Cerebellar cortex (tissue), 1 donor: ENCODE data around the gene SDR42E2.
"Not testable (repeated sequence)": the region's sequence is repeated elsewhere in the genome, so short reads cannot be mapped to it uniquely, and the experiment has no call there.

Experiments used
- DNase-seq: peaks from one replicate; pipeline ENCODE4 v3.0.0-alpha.2; 2015; ENCODE audit warnings: low spot score

SDR42E2 gene

DNA sequence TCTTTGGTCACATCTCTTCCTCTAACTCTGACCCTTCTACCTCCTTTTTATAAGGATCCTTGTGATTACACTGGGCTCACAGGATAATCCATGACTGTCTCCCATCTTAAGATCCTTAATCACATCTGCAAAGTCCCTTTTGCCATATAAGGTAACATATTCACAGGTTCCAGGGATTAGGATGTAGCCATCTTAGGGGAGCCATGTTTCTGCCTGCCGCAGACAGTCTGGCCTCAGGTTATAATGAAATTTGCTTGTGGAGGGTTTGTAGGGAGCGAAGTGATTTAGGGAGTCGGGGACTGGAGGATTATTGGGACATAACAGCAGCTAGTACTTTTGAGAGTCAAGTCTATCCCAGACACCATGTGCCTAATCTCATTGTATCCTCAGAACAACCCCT, 51.5 kb downstream of the SDR42E2 start:
- no peak for DNase-seq

DNA sequence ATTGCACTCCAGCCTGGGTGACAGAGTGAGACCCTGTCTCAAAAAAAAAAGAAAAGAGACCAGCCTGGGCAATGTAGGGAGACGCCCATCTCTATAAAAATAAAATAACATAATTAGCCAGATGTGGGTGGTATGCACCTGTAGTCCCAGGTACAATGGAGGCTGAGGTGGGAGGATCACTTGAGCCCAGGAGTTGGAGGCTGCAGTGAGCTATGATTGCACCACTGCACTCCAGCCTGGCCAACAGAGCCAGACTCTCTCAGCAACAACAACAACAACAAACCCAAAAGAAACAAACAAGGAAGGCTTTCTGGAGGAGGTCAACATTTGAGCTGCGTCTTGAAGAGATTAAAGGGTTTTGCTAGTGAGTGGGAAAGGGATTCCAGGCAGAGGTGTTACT, 52.1 kb downstream of the SDR42E2 start:
- DNase-seq = no peak

DNA sequence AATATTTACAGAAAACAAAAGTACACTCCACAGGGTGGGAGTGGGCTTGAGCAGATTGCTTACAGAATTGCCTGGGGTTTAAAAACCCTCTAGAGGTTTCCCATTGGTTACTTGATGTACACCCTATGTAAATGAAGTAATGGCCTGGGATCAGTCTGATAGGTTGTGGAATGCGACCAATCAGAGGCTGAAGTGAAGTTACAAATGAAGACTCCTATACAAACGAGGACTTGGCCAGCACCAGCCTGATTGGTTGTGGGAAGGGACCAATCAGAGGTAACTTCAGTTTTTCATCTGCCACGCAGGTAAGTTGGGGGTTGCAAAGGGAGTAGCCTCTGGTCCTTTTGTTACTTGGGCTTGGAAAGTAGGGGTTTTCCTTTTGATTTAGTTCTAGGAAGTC, 52.6 kb downstream of the SDR42E2 start:
- peak; percentile 43 for DNase-seq

DNA sequence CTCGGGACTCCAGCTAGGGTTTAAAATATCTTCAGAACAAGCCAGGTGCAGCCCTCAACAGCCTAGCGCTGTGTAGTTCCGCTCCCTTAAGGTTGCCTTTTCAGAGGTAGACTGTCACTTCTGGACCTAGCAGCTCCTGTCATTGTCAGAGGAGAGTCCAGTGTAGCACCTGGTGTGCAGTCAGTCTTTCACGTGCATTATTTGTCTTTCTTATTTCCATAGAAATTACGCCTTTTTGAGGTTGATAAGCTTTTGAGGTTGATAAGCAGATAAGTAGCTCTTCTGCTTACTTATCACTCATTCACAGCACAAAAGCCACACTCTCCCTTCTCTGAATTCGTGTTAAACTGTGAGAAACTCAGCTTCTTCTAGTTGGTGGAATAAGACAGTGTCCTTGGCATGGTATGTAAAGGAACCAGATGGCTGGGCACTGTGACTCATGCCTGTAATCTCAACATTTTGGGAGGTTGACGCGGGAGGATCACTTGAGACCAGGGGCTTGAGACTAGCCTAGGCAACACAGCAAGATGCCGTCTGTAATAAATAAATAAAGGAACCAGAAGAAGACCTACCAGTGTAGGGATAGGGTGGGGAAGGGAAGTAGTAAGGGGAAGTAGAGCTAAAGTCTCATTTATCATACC, 54.0 kb downstream of the SDR42E2 start:
- DNase-seq = peak; percentile 90

DNA sequence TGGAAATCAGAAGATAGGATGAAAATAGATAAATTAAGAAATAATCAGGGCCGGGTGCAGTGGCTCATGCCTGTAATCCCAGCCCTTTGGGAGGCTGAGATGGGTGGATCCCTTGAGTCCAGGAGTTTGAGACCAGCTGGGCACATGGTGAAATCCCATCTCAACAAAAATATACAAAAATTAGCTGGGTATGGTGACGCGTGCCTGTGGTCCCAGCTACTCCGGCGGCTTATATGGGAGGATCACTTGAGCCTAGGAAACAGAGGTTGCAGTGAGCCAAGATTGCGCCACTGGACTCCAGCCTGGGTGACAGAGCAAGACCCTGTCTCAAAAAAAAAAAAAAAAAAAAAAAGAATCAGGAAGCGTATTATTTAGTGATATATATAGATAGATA, 54.5 kb downstream of the SDR42E2 start:
- not testable (repeated sequence) for DNase-seq

DNA sequence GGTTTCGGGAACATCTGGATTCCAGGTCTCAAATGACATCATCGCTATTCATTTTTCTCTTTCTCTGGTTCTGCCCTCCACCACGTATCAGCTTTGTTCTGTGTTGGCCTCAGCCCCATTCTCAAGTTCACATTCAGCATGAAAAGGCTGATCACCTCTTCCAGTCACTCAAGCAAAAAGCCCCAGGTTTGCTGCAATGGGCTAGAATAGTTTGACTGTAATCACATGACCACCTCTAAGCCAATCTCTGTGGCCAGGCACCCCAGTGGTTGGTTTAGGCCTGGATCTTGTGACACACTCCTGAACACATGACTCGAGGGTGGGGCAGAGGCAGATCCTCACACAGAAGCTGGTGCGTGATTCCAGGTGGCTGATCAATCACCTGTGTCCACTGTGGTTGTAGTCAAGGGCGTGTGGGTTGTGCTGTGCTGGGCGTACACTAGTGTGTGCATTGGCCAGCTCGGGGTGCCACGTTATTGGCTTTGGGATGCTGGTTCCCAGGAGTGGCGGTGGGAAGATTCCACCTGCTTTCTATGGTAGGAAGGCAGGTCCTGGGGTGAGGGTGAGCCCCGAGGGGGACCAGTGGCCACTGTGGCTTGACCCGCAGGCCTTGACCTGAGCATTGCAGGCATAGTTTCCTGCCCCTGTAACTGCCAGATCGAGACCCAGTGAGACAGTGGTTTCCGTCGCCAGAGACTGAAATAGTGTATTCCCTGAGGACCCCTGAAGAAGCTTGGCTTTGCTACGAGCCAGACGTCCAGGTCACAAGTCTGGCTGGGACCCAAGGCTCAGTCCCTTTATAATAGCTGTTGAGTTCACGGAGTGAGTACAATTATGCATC, 55.8 kb downstream of the SDR42E2 start:
- DNase-seq = no peak

DNA sequence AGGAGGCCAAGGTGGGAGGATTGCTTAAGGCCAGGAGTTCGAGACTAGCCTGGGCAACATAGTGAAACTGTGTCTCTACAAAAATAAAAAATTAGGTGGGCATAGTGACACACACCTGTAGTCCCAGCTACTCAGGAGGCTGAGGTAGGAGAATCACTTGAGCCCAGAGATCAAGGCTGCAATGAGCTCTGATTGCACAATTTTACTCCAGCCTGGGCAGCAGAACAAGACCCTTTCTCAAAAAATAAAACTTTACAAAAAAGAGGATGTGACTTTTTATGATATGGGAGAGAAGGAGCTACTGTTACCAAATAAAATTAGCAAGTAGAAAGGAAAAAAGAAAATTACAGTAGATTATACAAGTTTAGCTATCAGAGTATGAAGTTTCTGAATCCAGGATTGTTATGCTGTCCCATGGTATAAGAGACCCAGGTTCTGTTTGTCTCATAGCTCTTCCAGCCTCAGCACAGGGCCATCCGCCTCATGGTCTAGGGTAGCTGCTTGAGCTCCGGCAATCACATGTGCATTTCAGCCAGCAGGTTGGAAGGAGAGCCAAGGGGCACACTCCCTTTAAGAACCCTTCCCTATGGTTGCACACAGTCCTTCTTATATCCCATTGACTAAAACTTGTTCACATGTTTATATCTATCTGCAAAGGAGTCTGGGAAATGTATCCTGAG, 57.2 kb downstream of the SDR42E2 start:
- no peak for DNase-seq

DNA sequence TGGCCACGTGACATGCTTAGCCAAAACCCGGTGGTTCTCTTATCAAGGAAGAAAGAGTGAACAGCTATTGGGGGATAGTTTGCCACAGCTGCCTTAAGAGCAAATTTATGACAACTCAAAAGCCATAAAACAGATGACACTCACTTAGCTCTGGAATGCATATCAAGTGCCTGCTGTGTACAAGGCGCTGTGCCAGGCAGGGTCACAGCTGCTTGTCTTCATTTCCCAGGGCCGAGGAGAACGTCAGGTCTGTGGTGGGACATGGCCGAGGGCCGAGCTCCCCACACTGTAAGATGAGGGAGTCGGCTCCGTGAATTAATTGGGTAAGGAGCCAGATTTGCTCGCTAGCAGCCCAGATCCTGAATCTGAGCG, 57.7 kb downstream of the SDR42E2 start:
- DNase-seq = no peak

DNA sequence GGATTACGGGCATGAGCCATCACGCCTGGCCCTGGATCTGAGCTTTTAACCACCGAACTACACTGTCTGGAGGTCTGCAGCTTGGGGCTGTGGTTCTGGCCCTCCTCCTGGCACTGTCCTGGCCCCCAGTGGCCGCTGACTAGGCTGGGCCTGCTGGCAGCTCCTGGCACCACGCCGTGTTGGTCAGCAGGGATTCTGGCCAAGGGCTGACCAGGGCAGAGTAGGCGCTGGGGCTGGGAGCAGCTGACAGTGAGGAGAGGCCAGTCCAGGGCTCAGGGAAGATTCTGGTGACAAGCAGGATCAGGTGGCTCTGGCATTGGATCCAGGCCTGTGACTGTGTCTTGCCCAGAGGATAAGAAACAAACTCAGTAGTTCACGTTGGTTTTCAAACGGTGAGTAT, 58.4 kb downstream of the SDR42E2 start:
- peak; percentile 83 for DNase-seq

DNA sequence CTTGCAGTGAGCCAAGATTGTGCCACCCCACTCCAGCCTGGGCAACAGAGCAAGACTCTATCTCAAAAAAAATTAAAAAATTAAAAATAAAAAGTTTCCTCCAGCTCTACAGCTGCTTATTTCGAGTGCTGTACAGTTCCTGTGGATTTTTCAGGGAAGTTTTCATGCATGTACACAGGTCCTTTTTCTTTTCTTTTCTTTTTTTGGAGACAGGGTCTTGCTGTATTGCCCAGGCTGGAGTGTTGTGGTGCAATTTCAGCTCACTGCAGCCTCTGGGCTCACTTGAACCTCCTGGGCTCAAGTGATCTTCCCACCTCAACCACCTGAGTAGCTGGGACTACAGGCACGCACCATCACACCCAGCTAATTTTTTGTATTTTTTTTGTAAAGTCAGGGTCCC, 59.7 kb downstream of the SDR42E2 start:
- no peak for DNase-seq

DNA sequence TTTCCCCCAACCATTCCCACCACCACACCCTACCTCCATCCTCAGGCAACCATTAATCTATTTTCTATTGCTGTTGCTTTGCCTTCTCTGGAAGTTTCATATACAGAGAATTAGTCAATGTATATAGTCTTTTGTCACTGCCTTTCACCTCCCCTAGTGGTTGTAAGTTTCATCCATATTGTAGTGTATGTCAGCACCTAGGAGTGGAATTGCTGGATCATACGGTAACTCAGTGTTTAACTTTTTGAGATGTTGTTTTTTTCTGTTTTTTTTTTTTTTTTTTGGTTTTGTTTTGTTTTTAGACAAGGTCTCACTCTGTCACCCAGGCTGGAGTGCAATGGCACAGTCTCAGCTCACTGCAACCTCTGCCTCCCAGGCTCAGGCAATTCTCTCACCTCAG, 60.7 kb downstream of the SDR42E2 start:
- DNase-seq = no peak

DNA sequence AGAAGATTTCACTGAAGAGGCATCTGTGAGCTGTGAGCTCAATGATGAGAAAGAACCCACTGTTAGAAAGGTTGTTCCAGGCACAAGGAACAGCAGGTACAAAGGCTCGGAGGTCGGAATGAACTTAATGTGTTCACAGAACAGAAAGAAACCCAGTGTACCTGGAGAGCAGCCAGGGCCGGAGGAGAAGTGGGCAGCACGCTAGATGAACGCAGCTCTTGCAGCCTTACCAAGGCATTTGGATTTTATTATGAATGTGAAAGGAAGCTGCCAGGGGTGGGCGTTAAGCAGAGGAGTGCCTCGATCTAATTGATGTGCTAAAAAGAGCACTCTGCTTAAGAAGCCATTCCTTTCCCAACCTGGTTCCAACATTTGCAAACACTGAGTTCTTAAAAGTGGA, 62.8 kb downstream of the SDR42E2 start:
- DNase-seq = no peak

DNA sequence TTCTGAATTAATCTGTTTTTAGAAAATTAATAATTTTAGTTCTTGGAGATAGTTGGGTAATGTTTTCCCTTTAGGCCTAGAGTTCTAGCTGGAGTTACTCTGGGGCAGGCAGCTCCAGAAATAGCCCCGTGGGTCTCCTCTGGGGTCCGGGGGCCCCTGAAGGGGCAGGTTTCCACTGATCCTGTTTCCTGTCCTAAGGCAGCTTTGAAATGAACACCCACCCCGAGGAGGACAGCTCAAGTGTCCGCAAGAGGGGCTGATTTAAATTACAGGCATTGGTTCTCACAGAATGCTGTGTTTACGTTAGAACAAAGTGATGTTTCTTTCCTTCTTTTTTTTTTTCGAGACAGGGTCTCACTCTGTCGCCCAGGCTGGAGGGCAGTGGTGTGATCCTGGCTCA, 67.6 kb downstream of the SDR42E2 start:
- no peak for DNase-seq

DNA sequence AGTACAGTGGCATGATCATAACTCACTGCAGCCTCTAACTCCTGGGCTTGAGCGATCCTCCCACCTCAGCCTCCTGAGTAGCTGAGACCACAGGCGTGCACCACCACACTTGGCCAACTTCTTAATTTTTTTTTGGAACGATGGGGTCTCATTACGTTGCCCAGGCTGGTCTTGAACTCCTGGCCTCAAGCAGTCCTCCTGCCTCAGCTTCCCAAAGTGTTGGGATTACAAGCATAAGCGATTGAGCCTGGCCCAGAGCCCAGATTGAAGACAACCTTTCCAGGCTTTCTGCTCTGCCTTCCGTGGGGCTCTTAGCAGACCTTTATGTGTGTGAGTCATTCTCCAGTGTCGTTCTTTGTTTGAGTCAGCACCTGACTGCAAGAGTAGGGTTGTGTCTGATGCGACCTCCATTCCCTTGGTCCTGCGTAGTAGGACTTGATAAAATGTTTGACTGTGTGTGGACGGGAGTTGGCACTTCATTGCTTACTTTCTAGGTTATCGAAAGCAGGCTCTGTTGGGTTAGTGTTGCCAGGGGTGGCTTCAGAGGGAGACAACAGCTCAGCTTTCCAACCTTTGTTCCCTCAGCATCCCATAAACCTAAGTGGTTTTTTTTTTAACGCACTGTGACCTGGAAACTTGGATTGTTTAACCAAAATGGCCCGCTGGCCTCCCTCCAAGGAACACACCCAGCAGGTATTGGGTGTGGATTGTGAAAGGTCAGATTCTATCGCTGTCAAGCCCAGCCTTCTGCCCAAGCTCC, 70.2 kb downstream of the SDR42E2 start:
- peak; percentile 57 for DNase-seq

DNA sequence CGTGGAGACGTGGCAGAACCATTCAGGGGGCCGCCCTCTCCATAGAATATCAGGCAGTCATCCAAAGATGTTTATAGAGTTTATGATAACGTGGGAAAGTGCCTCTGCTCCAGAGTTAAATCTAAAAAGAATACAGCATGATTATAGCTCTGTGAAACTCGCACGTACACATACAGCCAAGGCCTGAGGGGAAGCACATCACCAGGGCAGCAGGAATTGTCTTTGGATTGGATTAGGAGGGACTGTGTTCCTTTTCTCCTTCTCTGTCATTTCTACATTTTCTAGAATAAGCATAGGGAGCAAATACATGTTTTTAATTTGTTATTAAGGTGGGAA, 70.7 kb downstream of the SDR42E2 start:
- DNase-seq = peak; percentile 32

DNA sequence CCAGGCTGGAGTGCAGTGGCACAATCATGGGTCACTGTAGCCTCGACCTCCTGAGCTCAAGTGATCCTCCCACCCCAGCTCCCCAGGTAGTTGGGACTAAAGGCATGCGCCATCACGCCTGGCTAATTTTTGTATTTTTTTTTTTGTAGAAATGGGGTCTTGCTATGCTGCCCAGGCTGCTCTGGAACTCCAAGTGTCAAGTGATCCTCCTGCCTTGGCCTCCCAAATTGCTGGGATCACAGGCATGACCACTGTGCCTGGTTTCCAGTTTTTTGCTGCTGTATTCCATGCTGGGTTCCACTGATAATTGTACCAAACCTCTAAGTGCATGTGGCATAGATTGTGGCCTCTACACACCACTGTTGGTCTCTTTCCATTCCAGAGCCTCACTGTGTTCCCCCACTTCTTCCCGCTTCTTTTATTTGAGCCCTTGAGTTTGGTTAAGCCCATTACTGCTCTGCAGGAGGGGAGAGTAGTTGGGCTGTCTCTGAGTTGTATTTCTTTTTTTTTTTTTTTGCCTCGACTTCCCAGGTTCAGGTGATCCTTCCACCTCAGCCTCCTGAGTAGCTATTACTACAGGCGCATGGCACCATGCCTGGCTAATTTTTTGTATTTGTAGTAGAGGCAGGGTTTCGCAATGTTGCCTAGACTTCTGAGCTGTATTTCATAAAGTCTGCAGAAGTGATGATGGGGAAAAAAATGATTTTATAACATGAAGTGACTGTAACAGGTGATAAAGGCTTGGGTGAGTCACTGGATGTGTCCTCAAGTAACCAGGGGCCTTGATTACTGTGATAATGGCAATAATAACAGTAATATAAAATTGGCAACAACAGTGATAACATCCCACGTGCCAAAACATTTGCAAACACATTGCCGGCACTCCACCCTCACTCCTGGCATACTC, 73.8 kb downstream of the SDR42E2 start:
- no peak for DNase-seq

DNA sequence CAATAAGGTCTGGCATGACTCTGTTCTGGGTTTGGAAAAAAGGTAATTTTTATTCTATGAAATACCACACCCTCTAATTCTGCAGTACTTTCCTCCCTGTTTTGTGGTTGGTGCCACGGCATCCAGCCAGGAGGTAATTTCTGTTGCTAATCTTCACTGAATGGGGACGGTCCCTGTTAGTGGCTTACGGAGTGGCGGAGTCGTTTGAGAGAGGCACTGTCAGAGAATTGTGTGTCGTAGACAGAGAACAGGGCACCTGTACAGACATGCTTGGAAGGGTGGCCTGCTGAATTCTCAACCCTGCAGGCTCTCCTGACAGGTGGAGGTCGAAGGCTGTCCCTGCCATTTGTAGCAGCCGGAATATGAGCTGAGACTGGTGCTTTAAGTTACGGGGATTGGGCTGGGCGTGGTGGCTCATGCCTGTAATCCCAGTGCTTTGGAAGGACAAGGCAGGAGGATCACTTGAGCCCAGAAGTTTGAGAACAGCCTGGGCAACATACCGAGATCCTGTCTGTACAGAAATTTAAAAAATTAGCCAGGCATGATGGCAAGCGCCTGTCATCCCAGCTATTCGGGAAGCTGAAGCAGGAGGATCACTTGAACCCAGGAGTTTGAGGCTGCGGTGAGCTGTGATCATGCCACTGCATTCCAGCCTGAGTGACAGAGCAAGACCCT, 77.0 kb downstream of the SDR42E2 start:
- DNase-seq = no peak

DNA sequence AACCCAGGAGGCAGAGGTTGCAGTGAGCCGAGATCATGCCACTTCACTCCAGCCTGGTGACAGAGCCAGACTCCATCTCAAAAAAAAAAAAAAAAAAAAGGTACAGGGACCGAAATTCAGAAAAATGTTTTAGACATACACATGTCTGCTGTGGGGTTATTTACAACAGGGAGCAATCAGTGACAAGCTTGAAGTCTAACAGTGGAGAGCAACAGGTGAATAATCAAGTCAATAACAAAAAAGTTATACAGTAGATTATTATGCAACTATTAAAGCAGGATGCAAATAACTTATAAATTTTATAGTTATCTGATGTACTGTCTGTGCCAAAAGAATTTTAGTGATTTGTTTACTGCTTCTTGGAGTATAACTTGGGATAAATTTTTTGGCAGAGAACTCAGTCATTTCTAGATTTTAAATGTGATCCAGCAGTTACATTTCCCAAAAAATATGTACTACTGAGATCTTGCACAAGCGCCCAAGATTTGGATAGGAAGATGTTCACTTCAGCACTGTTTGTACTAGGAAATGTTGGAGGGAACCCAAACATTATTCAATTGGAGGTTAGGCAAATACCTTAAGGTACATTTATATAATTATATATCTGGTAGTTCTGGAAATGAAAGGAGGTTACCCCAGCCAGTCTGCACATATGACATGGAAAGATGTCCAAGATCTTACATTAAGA, 77.9 kb downstream of the SDR42E2 start:
- no peak for DNase-seq
